ENCODE data around the gene LGALS3.

GRCh38 chr14:55129086-55129427 is at the start of gene LGALS3:
- peak; percentile 95 for TF ChIP-seq POLR2A (IDR thresholded peaks at IDR 0.05)
- TF ChIP-seq, protein P1, sequence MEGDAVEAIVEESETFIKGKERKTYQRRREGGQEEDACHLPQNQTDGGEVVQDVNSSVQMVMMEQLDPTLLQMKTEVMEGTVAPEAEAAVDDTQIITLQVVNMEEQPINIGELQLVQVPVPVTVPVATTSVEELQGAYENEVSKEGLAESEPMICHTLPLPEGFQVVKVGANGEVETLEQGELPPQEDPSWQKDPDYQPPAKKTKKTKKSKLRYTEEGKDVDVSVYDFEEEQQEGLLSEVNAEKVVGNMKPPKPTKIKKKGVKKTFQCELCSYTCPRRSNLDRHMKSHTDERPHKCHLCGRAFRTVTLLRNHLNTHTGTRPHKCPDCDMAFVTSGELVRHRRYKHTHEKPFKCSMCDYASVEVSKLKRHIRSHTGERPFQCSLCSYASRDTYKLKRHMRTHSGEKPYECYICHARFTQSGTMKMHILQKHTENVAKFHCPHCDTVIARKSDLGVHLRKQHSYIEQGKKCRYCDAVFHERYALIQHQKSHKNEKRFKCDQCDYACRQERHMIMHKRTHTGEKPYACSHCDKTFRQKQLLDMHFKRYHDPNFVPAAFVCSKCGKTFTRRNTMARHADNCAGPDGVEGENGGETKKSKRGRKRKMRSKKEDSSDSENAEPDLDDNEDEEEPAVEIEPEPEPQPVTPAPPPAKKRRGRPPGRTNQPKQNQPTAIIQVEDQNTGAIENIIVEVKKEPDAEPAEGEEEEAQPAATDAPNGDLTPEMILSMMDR (IDR thresholded peaks at IDR 0.05), result peak in 1 of 4 experiments; percentile 3
- TF ChIP-seq POLR2AphosphoS5 (IDR thresholded peaks at IDR 0.05), result peak; percentile 47
